SK-N-SH (cell line): Measurements from ENCODE around the gene RBBP7. TPM values are rescaled to one million over a fixed set of nuclear protein-coding genes. Genes with fewer than 3 reads are reported as not detected.

Experiments used
- CTCF ChIA-PET: fragments of 300-600, 350-600 bp; formaldehyde crosslinking; extraction: SDS; loops from one replicate; lab custom pipeline; 2021; lab: Yijun Ruan, JAX
- POLR2A ChIA-PET: fragments of 350-600 bp; sonication (Branson Sonifier 250); formaldehyde crosslinking; extraction: SDS; loops from one replicate; lab custom pipeline; 2020; ENCODE audit warnings: antibody characterized with exemption, inconsistent platforms; lab: Yijun Ruan, JAX
- DNase-seq: peaks from one replicate; pipeline ENCODE4 v3.0.0; 2012
- H2AFZ ChIP-seq: fragments of 200-600 bp; sonication (generic); 2 replicates; pipeline ENCODE4 v1.8.1; 2016; ENCODE audit warnings: antibody characterized with exemption, mild to moderate bottlenecking, low read depth
- H3F3A ChIP-seq: fragments of 200-600 bp; sonication (generic); replicated peaks from 2 replicates; pipeline ENCODE3; 2016; ENCODE audit warnings: antibody characterized with exemption, mild to moderate bottlenecking; ENCODE audit not compliant: insufficient read depth
- H3K27ac ChIP-seq, 2 experiments: fragments of 200-500 bp in 1 of 2; fragments of 200-600 bp in 1 of 2; sonication (Bioruptor generic) in 1 of 2; sonication (generic), shearing (Covaris generic) in 1 of 2; 2 replicates each; pipeline versions ENCODE4 v1.5.1 to v1.6.1; 2014 to 2016; ENCODE audit warnings: low read depth in 2 of 2, inconsistent platforms in 1 of 2, low read length in 1 of 2, mild to moderate bottlenecking in 1 of 2, mixed read lengths in 1 of 2
- H3K27me3 ChIP-seq: fragments of 200-600 bp; sonication (generic), shearing (Covaris generic); 2 replicates; pipeline ENCODE4 v1.6.1; 2016; ENCODE audit warnings: mixed run types; ENCODE audit not compliant: insufficient read depth
- H3K36me3 ChIP-seq, 2 experiments: fragments of 200-500 bp in 1 of 2; fragments of 200-600 bp in 1 of 2; sonication (Bioruptor generic) in 1 of 2; sonication (generic) in 1 of 2; replicated peaks in 1 of 2; 2 replicates each; pipeline versions ENCODE3 to v1.5.1; 2014 to 2016; ENCODE audit warnings: low read length in 1 of 2, mild to moderate bottlenecking in 1 of 2; ENCODE audit not compliant: insufficient read depth in 2 of 2, control insufficient read depth in 1 of 2
- H3K4me1 ChIP-seq, 2 experiments: fragments of 200-500 bp in 1 of 2; fragments of 200-600 bp in 1 of 2; sonication (Bioruptor generic) in 1 of 2; sonication (generic), shearing (Covaris generic) in 1 of 2; 2 replicates each; pipeline versions ENCODE4 v1.5.1 to v1.6.1; 2014 to 2016; ENCODE audit warnings: low read depth in 1 of 2, low read length in 1 of 2, mixed run types in 1 of 2; ENCODE audit not compliant: insufficient read depth in 2 of 2, control insufficient read depth in 1 of 2
- H3K4me2 ChIP-seq: fragments of 200-600 bp; sonication (generic), shearing (Covaris generic); 2 replicates; pipeline ENCODE4 v1.6.1; 2017; ENCODE audit warnings: mixed run types
- H3K4me3 ChIP-seq, 2 experiments: fragments of 200-500 bp in 1 of 2; fragments of 200-600 bp in 1 of 2; sonication (Bioruptor generic) in 1 of 2; sonication (generic), shearing (Covaris generic) in 1 of 2; 2 replicates each; pipeline versions ENCODE4 v1.5.1 to v1.8.1; 2014 to 2016; ENCODE audit warnings: low read depth in 2 of 2, inconsistent platforms in 1 of 2, low read length in 1 of 2, mild to moderate bottlenecking in 1 of 2, mixed read lengths in 1 of 2, moderate library complexity in 1 of 2
- H3K79me2 ChIP-seq: fragments of 200-600 bp; sonication (generic); 2 replicates; pipeline ENCODE4 v1.8.1; 2017; ENCODE audit warnings: mild to moderate bottlenecking; ENCODE audit not compliant: insufficient read depth
- H3K9ac ChIP-seq: fragments of 200-600 bp; sonication (generic); 2 replicates; pipeline ENCODE4 v1.6.1; 2017; ENCODE audit warnings: mixed run types
- H3K9me2 ChIP-seq: fragments of 200-600 bp; sonication (generic); 2 replicates; pipeline ENCODE4 v1.6.1; 2017; ENCODE audit warnings: mixed run types
- H3K9me3 ChIP-seq: fragments of 200-600 bp; sonication (generic); 2 replicates; pipeline ENCODE4 v1.6.1; 2017; ENCODE audit warnings: mixed run types, mild to moderate bottlenecking, moderate library complexity
- H4K20me1 ChIP-seq: fragments of 200-600 bp; sonication (generic); 2 replicates; pipeline ENCODE4 v1.6.1; 2017; ENCODE audit warnings: mild to moderate bottlenecking, mixed run types; ENCODE audit not compliant: insufficient read depth
- ELF1 ChIP-seq: IDR thresholded peaks from 2 replicates; pipeline ENCODE4 v1.4.0; 2012
- EP300 ChIP-seq, 2 experiments: IDR thresholded peaks; 2 replicates each; pipeline versions ENCODE4 v1.4.0 to v1.6.1; 2012; ENCODE audit warnings: borderline replicate concordance in 1 of 2, low read depth in 1 of 2, low read length in 1 of 2
- EZH2phosphoT487 ChIP-seq: fragments of 200-600 bp; sonication (generic); IDR thresholded peaks from 2 replicates; pipeline ENCODE4 v1.6.1; 2017; ENCODE audit warnings: low read depth, mixed run types, mild to moderate bottlenecking, antibody characterized with exemption, moderate library complexity, borderline replicate concordance
- FOSL2 ChIP-seq: IDR thresholded peaks from 2 replicates; pipeline ENCODE4 v1.4.0; 2012; ENCODE audit warnings: low read depth, mild to moderate bottlenecking, moderate library complexity, borderline replicate concordance
- FOXJ3 ChIP-seq: sonication (generic); formaldehyde crosslinking; IDR thresholded peaks from 2 replicates; pipeline ENCODE4 v1.5.1; 2020; ENCODE audit warnings: mild to moderate bottlenecking, missing genetic modification reagents
- GABPA ChIP-seq: IDR thresholded peaks from 2 replicates; pipeline ENCODE4 v1.4.0; 2012; ENCODE audit warnings: low read depth, mild to moderate bottlenecking
- JUND ChIP-seq: IDR thresholded peaks from 2 replicates; pipeline ENCODE4 v1.4.0; 2012
- MEF2A ChIP-seq: IDR thresholded peaks from 2 replicates; pipeline ENCODE4 v1.4.0; 2012; ENCODE audit warnings: low read depth, borderline replicate concordance
- NFIC ChIP-seq: IDR thresholded peaks from 2 replicates; pipeline ENCODE4 v1.4.0; 2012; ENCODE audit warnings: borderline replicate concordance
- POLR2AphosphoS5 ChIP-seq: IDR thresholded peaks from 2 replicates; pipeline ENCODE4 v1.6.1; 2012; ENCODE audit warnings: low read depth, low read length
- RCOR1 ChIP-seq: fragments of 150-350 bp; IDR thresholded peaks from 2 replicates; pipeline ENCODE4 v1.6.1; 2017; ENCODE audit warnings: antibody characterized with exemption, low read length
- SIN3A ChIP-seq: IDR thresholded peaks from 2 replicates; pipeline ENCODE4 v1.6.1; 2012; ENCODE audit warnings: low read depth, mild to moderate bottlenecking, low read length, moderate library complexity, borderline replicate concordance
- SMC3 ChIP-seq: IDR thresholded peaks from 2 replicates; pipeline ENCODE4 v1.6.1; 2012; ENCODE audit warnings: low read depth, low read length, improper control_type of control experiment
- TAF1 ChIP-seq: IDR thresholded peaks from 2 replicates; pipeline ENCODE4 v1.6.1; 2012; ENCODE audit warnings: low read depth, mild to moderate bottlenecking, low read length, moderate library complexity, borderline replicate concordance
- TCF12 ChIP-seq: IDR thresholded peaks from 2 replicates; pipeline ENCODE4 v1.4.0; 2012
- TEAD4 ChIP-seq: IDR thresholded peaks from 2 replicates; pipeline ENCODE4 v1.4.0; 2012; ENCODE audit warnings: mild to moderate bottlenecking, borderline replicate concordance; ENCODE audit not compliant: insufficient read depth
- USF1 ChIP-seq: IDR thresholded peaks from 2 replicates; pipeline ENCODE4 v1.4.0; 2012; ENCODE audit warnings: low read depth, borderline replicate concordance
- WGBS: methylation state at CpG from one replicate; pipeline ENCODE4 v1.1.6; 2017; ENCODE audit warnings: low lambda C conversion rate; 5-methylcytosine and 5-hydroxymethylcytosine counted together
- polyA plus RNA-seq, 3 experiments: library from polyadenylated mRNA; depleted of rRNA; stranded (reverse); fragments of >200 nt; gene quantifications; 2 replicates each; pipeline ENCODE4 v1.2.3, GENCODE V29; 2012
- TF ChIP-seq, protein P1 (sequence below): fragments of 150-350 bp; IDR thresholded peaks from 2 replicates; pipeline ENCODE4 v1.6.1; 2016; ENCODE audit warnings: mild to moderate bottlenecking, low read depth, low read length
- TF ChIP-seq, protein P2 (sequence below): fragments of 200-600 bp; sonication (generic); IDR thresholded peaks from 2 replicates; pipeline ENCODE4 v1.6.1; 2017; ENCODE audit warnings: antibody characterized with exemption, mild to moderate bottlenecking, moderate library complexity
- TF ChIP-seq, protein P3 (sequence below): IDR thresholded peaks from 2 replicates; pipeline ENCODE4; 2012

Gene RBBP7
- polyA plus RNA-seq, 1 of the 3 experiments (the other 2 are of a cell fraction) = 172 TPM

DNA sequence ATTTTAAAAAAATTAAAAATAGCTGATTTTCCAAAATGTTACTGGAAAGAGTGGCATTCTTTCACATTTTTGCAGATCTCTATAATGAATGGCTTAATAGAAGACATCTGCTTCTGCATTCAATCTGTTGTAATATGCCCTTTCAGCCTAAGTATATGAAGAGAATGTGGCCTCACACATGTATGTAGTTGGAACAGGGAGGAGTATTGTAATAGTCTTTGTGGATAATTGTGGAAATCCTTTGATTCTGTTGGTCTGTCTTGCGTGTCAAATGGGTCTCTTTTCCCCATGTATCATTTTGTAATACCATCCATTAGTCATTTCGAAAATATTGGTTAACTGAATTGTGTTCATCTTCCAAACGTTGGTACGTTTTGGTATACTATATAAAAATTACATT lies 72.3 kb downstream of the RBBP7 start (continued):
- TF ChIP-seq, protein P1, sequence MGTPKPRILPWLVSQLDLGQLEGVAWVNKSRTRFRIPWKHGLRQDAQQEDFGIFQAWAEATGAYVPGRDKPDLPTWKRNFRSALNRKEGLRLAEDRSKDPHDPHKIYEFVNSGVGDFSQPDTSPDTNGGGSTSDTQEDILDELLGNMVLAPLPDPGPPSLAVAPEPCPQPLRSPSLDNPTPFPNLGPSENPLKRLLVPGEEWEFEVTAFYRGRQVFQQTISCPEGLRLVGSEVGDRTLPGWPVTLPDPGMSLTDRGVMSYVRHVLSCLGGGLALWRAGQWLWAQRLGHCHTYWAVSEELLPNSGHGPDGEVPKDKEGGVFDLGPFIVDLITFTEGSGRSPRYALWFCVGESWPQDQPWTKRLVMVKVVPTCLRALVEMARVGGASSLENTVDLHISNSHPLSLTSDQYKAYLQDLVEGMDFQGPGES = no peak
- TF ChIP-seq TAF1 (no peak), SIN3A (no peak), JUND (no peak), EZH2phosphoT487 (no peak)
- TF ChIP-seq, protein P2, sequence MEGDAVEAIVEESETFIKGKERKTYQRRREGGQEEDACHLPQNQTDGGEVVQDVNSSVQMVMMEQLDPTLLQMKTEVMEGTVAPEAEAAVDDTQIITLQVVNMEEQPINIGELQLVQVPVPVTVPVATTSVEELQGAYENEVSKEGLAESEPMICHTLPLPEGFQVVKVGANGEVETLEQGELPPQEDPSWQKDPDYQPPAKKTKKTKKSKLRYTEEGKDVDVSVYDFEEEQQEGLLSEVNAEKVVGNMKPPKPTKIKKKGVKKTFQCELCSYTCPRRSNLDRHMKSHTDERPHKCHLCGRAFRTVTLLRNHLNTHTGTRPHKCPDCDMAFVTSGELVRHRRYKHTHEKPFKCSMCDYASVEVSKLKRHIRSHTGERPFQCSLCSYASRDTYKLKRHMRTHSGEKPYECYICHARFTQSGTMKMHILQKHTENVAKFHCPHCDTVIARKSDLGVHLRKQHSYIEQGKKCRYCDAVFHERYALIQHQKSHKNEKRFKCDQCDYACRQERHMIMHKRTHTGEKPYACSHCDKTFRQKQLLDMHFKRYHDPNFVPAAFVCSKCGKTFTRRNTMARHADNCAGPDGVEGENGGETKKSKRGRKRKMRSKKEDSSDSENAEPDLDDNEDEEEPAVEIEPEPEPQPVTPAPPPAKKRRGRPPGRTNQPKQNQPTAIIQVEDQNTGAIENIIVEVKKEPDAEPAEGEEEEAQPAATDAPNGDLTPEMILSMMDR = no peak

GRCh38 chrX:16797358-16797757 lies 72.8 kb downstream of the RBBP7 start:
- no peak overlapping the region for H3K4me3 ChIP-seq
- ChIA-PET POLR2A (no interaction called here), CTCF (no interaction called here)
- H3K9me3 ChIP-seq = no peaks in the 10 kb centered on the region
- H3K79me2 ChIP-seq = peaks cover 49% of the 10 kb centered on the region
- H3K27me3 ChIP-seq = no peaks in the 10 kb centered on the region
- H3K4me2 ChIP-seq = no peak overlapping the region
- no peak for DNase-seq
- TF ChIP-seq, protein P3, sequence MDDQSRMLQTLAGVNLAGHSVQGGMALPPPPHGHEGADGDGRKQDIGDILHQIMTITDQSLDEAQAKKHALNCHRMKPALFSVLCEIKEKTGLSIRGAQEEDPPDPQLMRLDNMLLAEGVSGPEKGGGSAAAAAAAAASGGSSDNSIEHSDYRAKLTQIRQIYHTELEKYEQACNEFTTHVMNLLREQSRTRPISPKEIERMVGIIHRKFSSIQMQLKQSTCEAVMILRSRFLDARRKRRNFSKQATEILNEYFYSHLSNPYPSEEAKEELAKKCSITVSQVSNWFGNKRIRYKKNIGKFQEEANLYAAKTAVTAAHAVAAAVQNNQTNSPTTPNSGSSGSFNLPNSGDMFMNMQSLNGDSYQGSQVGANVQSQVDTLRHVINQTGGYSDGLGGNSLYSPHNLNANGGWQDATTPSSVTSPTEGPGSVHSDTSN = no peak
- TF ChIP-seq SMC3 (no peak), EP300 (IDR thresholded peaks at IDR 0.05; ENCODE audit: borderline replicate concordance in 1 of 2, low read depth in 1 of 2, low read length in 1 of 2) (no peak), EZH2phosphoT487 (no peak), TCF12 (no peak), NFIC (no peak), RCOR1 (no peak), ELF1 (no peak), TEAD4 (no peak), TAF1 (no peak), SIN3A (no peak), GABPA (no peak), MEF2A (no peak), FOXJ3 (CRISPR knock-in tag) (no peak), FOSL2 (no peak), USF1 (no peak), POLR2AphosphoS5 (no peak)
- TF ChIP-seq, protein P2 = no peak
- TF ChIP-seq, protein P1 = no peak
- TF ChIP-seq, all 33 proteins: peak for 0
- Histone ChIP-seq H3F3A (no peaks in the 10 kb centered on the region), H2AFZ (no peak overlapping the region), H3K9ac (no peak overlapping the region), H3K27ac (no peak overlapping the region), H3K9me2 (no peaks in the 10 kb centered on the region), H3K4me1 (no peaks in the 10 kb centered on the region), H3K36me3 (peaks cover 15 to 16% of the 10 kb centered on the region in 2 experiments), H4K20me1 (no peaks in the 10 kb centered on the region)
- 94% methylated on average over 5 of the region's 5 CpGs for WGBS
